ENCODE measurements around the gene SLX9. TPM values are rescaled to one million over a fixed set of nuclear protein-coding genes. Genes with fewer than 3 reads are reported as not detected.

Gene SLX9, protein sequence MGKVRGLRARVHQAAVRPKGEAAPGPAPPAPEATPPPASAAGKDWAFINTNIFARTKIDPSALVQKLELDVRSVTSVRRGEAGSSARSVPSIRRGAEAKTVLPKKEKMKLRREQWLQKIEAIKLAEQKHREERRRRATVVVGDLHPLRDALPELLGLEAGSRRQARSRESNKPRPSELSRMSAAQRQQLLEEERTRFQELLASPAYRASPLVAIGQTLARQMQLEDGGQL
- total RNA-seq (2022; extraction: Qiagen RNA extraction; ENCODE audit: low read depth): 36.3 to 59.7 TPM (median 59.2 TPM) in 5 replicates

DNA sequence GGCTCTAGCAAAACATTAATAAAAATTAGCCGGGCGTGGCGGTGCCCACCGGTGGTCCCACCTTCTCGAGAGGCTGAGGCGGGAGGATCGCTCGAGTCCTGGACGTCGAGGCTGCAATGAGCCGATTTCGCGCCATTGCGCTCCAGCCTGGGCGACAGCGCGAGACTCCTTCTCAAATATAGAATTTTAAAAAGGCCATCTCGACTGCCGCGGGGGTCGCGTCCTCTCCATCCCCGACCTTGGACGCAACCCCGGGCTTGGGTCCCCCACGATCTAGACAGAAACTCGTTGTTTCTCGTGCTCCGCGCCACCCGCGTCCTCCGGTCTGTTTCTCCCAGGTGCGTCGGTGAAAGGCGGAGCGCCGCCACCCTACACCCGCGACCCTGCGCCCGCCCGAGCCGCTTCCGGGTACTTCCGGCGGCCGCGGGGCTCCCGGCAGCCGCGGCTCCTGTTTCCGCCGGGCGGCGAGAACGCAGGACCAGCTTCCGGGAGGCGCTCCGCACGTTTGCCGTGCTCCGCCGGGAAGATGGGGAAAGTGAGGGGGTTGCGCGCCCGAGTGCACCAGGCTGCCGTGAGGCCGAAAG is at the start of gene SLX9:
TSS of gene SLX9 (plus strand) at position 498 of the 584 bp plus-strand sequence. CDS start at position 527, 29 bp downstream.

DNA sequence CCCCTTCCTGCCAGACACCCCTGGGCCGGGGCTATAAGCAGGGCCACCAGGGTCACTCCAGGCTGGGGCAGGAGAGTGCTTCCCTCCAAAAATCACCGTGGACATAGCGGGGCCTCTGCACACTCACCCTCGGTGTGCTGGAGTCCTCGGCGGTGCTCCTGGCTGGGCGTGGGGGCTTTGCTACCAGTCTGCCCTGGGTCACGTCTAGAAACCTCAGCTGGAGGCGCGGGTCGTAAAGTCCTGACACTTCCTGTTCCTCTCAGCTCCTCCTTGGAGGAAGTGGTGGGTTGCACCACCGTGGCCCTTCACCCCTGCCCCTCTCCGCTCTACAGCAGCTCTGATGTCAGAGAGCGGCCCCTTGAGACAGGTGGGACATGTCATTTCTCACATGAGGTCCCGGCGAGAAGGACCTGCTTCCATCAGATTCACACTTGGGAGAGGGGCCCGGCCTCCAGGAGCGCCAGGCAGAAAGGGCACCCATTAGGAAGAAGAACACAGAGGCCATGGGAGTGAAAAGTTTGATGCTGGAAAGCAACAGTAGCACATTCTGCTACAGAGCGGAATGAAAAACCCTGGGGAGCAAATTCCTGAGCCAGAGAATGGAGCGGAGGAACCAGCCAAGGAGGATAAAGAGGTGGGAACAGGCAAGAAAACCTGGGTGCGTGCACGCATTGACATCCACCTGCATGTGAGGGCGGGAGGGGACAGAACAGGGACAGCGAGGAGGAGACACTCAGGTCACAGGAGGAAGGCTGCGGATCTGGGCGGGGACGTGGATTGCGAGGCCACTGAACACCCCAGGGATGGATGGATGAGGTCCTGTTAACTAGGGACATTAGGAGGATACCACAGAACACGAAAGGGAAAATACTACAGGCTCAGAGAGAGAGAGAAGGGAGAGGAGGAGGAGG is 18.9 kb upstream of the SLX9 start, which contains the start of gene ITGB2:
TSS of gene ITGB2 (minus strand) at position 206 of the 911 bp plus-strand sequence. CDS start 10,117 bp downstream, outside the sequence.

Other genes with a start within 250 kb of the SLX9 start
- gene KRTAP10-12, start 242.9 kb upstream of the SLX9 start, total RNA-seq (2022; extraction: Qiagen RNA extraction; ENCODE audit: low read depth): not detected in 5 replicates
- not detected in 5 replicates for gene TSPEAR, start 228.5 kb upstream of the SLX9 start, total RNA-seq (2022; extraction: Qiagen RNA extraction; ENCODE audit: low read depth)
- gene UBE2G2, start 138.2 kb upstream of the SLX9 start, total RNA-seq (2022; extraction: Qiagen RNA extraction; ENCODE audit: low read depth): 29.2 to 37.0 TPM (median 35.4 TPM) in 5 replicates
- 43.1 to 72.9 TPM (median 70.5 TPM) in 5 replicates for gene SUMO3, start 122.0 kb upstream of the SLX9 start, total RNA-seq (2022; extraction: Qiagen RNA extraction; ENCODE audit: low read depth)
- 88.0 to 98.1 TPM (median 96.5 TPM) in 5 replicates for gene PTTG1IP, start 66.3 kb upstream of the SLX9 start, total RNA-seq (2022; extraction: Qiagen RNA extraction; ENCODE audit: low read depth)
- gene ITGB2, start 19.1 kb upstream of the SLX9 start, total RNA-seq (2022; extraction: Qiagen RNA extraction; ENCODE audit: low read depth): 0.41 to 1.1 TPM (median 0.61 TPM) in 5 replicates
- 4.4 to 7.9 TPM (median 5.0 TPM) in 5 replicates for gene ADARB1, start 134.6 kb downstream of the SLX9 start, total RNA-seq (2022; extraction: Qiagen RNA extraction; ENCODE audit: low read depth)